ENCODE measurements around the gene APP.

APP gene

DNA sequence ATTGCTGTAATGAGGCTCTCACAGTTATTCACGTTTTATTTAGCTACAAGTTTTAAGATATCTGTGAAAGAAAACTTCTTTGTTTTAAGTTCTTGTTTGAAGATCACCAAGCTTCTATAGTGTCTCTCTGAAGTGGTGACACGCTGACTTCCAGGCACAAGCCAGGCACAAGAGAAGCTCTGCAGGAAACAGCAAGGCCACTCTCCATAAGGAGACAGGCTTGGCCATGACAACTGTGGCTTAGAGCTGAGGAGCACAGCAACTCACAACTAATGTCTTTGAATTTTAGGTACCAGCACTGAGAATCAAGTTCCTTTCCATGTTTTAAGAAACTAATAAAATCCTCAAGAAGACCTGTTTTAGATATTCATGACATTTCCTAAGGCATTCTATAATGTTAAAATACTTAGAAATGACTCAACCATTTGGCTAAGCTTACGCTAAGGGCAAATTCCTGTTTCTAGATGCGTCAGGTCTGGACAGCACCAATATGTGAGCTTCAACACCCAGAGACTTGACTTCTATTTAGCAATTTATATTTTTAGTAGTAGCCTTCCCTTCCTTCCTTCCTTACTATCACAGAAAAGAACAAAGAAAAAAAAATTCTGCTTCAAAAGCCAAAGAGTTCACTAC lies 40.2 kb downstream of the APP start:
- DNase-seq (ENCODE audit: insufficient read length, low spot score), result no peak
- no peak for FAIRE-seq

DNA sequence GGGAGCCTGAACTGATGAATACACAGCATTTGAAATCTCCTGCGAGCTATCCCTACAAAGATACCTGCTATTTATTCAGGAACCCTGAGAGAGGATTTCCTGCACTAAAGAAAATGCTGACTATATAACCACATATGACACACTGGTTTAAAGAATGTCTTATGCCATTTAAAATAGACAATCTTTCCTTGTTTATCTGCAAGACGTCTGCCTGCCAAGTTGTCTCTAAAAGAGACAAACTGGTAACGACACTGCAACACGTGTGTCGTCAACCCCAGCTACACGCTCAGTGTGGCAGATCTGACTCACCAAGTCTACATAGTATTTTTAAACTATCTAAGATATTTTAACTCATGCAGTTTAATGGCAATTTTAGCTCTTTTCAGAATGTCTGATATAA lies 42.7 kb downstream of the APP start:
- DNase-seq (ENCODE audit: insufficient read length, low spot score), result no peak
- no peak for FAIRE-seq

DNA sequence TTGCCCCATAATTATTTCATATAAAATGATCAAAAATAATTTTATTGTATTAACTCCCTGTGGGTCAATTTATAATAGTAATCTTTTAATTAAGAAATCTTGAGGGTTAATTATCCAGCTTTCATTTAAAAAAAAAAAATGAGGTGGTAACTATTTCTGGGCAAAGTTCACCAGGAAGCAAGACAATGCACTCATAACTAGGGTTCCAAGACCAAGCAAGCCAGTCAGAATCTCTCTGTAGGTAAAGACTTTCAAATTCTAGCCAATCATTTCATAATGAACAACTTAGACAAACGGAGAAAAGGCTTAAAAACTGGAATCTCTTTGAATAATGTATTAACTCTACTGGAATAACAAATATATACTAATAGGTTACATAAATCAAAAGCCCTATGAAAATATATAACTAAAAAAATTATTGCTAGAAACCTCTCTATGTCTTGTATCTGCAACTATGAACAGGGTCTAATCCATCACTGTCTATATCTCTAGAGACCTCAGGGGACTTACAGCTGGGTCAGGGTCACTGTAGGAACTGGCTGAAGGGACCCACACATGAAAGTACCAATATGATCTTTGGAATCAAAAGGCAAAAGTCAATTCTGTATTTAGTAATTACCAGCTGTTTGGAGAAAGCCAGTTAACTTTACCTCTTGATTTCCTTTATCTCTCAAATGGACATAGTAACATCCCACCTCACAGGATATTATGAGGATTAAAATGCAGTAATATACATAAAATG lies 43.3 kb downstream of the APP start:
- FAIRE-seq (no peak), DNase-seq (ENCODE audit: insufficient read length, low spot score) (no peak)

DNA sequence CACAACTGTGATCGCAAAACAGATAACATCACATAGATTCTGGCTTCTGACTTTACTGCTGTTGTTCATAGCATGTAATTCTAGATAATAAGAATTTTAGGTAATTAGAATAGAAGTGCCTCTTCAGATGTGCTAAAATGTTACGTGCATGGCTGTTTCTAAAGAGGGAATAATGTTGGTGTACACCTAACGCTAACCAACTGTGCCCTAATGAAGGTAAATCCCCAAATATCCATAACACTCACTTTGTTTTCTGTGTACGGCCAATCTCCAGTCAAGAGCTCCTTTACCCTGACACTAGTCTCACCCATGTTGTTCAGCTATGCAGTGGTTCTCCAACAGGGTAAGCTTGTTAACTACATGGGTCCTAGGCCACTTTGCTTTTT lies 44.4 kb downstream of the APP start:
- no peak for FAIRE-seq

DNA sequence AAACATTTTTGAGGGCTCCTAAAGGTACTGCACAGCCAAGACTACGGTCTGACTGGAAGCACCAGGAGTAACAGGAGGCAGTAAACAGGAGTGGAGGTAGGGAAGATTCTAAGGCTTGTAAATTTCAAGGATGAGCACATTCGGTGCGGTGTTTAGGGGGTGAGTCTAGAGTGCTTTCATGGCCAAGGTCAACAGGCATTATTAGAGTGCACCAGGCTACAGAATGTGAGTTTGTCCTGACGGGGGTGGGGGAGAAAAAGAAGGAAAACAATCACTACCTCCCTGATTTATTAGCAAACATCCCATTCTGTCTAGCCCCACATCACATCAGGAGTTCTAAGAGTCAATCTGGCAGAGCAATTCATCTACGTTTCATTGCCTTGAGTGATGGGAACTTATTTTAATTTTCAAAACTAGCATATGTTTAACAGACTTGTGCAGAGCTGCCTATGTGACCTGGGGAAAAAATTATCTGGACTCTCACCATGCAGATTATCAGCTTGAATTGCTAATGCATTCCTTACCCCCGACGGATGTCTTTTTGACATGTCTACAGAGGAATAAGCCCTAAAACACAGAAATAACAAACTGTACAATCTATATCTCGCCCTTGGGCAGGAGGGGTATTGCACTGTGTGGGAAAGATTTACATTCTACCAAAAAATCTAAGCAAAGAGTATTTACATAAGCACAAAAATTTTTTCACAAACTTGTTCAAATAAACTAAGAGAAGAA lies 45.0 kb downstream of the APP start:
- no peak for FAIRE-seq
- DNase-seq (ENCODE audit: insufficient read length, low spot score), result no peak

More for the DNA sequence above, 44.4 kb downstream of the APP start:
- no peak for DNase-seq (ENCODE audit: insufficient read length, low spot score)

DNA sequence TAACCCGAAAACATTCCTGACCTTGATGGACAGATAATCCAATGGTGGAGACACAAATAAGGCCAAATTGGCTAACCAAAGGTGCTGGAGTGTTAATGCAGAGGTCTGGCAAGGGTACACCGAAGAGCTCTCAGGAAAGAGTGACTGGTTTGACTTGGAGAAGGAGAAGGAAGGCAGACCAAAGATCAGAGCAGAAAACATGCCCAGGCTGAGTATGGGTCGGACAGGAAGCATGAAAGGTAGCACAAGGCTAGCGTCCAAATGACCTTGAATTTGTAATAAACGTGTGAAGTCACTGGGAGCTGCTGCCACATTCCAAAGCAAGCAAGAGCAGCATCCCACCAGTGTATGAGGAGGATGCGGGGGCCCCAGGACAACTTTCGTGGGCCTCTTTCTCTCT lies 45.7 kb downstream of the APP start:
- DNase-seq (ENCODE audit: insufficient read length, low spot score) (no peak), FAIRE-seq (no peak)

DNA sequence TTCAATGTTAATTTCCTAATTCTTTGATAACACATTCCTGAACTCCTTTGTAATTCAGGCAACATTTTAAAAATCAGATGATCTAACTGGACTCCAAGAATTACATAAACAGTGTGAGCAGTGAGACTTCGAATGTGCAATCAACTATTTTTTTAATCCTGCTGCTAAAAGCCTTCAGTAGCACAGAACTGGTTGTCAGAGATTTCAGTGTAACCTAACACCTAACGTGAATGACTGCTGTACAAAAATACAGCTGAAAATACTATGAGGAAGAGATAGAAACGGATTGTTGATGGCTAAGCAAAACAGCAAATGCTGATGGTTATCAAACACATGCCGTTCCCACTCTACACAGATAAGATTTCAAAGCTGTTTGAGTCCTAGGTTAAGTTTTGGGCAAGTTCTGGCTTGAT lies 46.1 kb downstream of the APP start:
- no peak for DNase-seq (ENCODE audit: insufficient read length, low spot score)
- no peak for FAIRE-seq

DNA sequence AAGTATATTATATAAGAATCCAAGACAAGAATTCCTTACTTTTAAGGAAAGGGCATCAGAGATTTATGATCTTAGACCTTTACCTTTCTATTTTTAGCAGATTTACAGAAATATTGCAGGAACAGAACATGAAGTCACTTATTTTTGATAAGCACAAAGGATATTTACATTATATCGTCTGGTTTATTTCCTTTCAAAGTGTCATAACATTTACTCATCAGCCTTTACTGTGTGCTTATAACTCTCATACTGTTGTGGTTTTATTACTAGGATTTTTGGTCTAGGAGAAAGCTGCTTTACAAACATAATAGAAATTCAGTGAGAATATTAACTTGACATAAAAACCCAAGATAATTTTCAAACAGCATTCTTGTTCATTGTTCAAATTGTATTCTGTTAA lies 47.6 kb downstream of the APP start:
- FAIRE-seq, result no peak
- no peak for DNase-seq (ENCODE audit: insufficient read length, low spot score)

DNA sequence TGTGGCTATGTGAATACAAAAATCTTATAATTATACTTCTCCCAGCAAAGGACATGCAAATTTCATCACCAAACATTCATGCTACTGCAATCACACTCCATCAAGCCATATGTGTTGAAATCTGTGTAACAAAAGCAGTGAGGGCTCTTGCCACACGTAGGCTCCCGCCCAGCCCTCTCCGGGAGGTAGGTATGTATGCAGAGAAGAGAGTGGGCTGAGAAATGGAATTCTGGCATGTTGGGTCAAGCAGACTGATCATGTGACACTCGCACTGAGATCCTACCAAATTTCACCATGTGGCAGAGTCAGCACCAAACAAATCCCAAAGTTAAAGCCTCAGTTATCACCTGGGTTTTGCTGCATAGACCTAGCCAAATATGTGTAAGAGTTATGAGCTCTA lies 49.7 kb downstream of the APP start:
- no peak for FAIRE-seq
- DNase-seq (ENCODE audit: insufficient read length, low spot score), result no peak

DNA sequence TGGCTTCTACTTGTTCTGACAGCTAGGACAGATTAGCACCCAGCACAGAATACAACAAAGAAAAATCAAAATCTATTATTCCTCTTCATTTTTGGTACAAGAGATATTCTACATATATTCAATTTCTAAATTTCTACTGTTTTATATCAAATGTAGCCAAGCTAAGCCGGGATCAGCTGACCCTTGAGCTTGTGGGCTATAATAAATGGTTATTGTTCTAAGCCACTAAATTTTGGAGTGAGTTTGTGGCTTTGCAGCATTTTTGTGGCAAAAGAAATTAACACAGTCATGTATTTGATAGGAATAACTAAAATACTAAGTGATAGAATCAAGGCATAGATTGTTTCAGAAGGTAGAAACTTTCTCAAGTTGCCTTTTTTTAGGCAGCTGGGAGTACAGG lies 50.7 kb downstream of the APP start:
- FAIRE-seq, result no peak

DNA sequence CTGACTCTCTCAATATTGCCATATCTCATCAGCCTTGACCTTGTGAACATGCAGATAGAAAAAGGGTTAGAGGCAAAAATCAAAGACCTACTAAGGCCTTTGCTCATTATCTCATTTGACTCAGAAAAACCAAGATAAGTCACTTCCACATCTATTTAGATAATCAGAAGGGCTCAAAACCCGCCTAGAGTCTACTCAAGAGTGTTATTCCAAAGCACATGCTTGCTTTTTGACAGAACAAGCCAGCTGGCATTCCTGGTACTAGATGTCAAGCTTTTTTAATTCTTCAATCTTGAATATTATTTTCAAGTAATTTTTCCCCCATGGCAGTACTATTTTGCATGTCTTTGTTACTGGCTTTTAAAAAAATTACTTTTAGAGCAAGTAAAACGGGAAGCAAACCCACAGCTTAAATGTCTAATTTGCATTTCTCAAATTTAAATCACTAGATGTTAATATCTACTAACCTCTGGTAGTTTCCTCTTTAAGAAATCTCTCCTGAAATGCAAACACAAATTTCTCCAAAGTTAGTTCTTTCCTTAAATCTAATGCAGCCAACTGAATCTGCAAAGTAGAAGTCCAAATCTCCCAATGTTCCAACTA lies 51.5 kb downstream of the APP start:
- DNase-seq (ENCODE audit: insufficient read length, low spot score) (no peak), FAIRE-seq (no peak)

More for the DNA sequence above, 50.7 kb downstream of the APP start:
- no peak for DNase-seq (ENCODE audit: insufficient read length, low spot score)

DNA sequence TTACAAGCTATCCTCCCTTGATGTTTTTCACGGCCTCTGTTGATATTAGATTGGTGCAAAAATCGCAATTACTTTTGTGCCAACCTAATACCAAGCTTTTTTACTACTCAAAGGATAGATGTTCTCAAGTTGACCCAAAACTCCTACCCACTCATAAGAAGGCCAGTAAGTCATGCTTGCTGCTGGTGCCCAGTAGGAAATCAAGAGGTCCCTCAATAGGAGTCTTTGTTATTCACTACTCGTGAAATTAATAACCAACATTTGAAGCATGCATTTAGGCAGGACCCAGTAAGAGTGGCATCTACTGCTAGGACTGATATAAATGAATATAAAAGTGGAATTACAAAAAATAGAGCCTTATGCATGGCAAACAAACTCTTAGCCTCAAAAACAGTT lies 52.6 kb downstream of the APP start:
- DNase-seq (ENCODE audit: insufficient read length, low spot score) (no peak), FAIRE-seq (no peak)

DNA sequence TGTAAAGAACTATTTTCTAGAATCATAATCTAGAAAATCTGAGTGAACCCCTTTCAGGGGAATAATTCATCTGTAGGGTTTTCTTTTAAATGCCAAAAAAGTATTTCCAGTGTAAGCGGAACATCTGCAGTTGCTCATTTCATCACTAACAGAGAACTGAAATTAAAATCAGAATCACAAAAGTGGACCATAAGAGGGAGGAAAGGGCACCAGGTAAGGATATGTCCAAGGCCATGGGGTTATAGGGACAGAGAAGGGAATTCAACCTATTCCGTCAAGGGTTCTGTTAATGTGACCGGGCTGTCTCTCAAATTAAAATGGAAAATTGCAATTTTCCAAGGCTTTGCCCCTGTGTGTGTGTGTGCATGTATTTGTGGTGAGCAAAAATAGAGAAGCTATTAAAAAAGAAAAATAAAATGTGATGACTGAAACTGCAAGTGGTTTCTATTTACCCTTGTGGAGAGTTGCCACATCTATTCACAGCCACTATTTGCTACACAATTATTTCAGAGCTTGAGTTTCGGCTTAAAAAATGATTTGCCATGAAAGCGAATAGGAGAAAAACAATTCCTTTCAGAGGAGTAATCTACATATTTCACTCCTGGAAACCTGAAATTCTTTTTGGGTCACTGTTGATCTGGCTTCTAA lies 53.1 kb downstream of the APP start:
- DNase-seq (ENCODE audit: insufficient read length, low spot score) (no peak), FAIRE-seq (no peak)

DNA sequence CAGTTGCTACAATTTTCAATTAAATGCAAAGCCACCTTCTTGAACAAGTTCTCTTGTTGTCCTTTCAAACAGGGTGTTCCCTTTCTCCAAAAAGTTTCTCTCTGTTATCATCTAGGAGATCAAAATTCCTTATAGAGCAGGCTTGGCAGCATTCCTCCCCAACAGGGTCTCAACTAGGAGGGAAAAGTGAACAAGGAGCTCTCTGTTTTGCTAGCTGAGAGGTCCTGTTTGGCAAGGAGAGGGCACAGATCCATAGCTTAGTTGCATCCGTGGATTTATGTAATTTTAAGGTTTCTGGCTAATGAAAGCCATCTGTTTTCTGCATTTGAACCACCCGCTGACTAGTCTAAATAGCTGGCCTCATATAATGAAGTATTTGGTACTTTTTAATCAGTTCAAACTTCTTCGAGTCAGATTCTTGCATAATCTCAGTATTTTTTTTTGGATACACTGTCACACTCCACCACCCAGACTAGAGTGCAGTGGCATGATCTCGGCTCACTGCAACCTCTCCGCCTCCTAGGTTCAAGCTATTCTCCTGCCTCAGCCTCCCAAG lies 54.0 kb downstream of the APP start:
- no peak for DNase-seq (ENCODE audit: insufficient read length, low spot score)
- no peak for FAIRE-seq

DNA sequence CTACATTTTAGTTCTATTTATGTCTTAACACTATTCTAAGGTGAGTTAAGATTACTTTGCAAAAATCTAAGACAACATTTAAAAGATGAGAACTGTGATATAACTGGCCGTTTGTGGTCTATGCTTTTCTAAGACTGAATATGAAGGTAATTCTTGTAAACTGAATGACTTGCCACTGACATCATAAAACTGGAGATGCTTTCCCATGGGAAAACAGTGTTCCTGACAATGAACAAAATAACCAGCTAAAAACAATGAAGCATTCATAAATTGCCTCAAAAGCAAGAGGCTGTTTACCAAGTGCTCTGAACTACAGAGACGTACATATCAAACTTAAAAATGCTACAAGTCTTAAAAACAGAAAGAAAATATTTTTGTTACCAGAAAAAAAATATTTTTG lies 54.7 kb downstream of the APP start:
- DNase-seq (ENCODE audit: insufficient read length, low spot score) (no peak), FAIRE-seq (peak; percentile 68)

DNA sequence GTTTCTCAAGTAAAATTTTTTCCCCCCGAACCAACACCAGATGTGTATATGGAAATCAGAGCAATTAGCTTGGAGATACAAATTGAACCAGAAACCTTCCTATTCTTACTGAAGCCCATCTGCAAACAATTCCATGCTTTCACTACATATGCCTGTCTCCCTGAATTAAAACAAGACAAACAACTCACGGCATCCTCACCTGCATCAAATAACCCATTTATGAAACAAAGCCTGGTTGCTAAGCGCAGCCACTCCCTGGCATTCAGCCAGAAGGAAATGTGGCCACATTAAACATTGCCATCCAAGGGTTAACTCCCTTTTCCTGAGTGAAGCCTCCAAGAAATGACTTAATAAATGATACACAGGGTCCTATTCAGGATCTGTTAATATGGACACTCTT lies 55.3 kb downstream of the APP start:
- no peak for DNase-seq (ENCODE audit: insufficient read length, low spot score)

DNA sequence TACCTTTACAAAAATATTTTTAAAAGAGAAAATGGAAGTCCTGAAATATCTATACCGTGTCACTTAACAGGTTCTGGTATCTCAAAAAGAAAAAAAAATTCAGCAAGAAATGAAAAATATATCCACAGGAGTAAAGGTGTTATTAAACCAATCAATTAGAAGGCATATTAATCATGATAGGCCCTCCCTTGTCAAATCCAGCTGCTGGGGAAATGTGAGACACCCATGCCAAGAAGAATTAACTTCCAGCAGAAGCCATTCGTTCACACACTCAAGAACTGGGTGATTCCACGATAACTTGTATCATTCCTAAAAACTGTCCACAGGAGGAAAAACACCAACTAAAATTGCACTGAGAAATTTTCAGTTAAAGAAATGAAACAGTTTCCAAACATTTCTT lies 57.6 kb downstream of the APP start:
- FAIRE-seq (no peak), DNase-seq (ENCODE audit: insufficient read length, low spot score) (no peak)

More for the DNA sequence above, 55.3 kb downstream of the APP start:
- FAIRE-seq, result no peak

DNA sequence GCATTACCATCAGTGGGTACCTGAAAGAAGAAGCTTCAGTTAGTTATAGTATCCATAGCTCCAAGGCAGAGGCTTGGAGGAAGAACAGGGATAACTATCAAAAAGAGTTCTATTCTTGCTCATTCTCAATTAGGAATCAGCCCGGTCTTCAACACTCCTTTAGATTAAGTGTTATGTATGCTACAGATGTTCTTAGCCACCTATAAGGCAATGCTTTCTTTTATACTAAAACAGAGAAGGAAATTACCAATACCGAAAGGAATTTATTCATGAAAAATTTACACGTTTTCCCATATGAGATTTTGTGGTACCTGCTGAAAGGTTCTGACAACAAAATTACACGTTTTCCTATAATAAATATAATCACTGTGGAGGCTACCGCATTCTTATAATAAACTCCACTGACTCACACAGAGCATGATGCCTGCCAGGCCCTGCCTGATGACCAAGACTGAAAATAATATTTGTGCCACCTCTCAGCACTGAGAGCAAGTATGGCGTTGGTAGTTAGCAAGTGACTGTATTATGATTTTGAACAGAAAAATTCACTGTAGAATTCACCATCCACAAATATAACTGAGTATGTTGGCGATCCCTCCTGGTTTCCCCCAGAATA lies 58.3 kb downstream of the APP start:
- DNase-seq (ENCODE audit: insufficient read length, low spot score) (no peak), FAIRE-seq (no peak)

DNA sequence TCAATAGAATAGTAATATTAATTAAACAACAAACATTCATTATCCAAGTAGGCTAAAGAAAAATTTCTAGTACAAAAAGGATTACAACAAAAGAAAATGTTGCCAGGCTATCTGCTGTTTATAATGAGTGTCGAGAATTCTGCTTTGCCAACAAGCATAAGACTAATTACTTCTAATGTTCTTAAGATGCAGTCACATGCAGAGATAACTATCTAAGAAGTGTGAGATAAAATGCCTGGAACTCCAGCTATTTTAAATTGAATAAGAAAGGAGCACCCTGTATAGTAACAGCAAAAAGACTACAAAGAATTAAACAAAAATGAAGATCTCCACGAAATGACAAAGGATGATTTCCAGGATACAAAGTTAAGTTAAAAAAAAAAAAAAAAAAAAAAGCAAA lies 59.9 kb downstream of the APP start:
- no peak for FAIRE-seq
- no peak for DNase-seq (ENCODE audit: insufficient read length, low spot score)

DNA sequence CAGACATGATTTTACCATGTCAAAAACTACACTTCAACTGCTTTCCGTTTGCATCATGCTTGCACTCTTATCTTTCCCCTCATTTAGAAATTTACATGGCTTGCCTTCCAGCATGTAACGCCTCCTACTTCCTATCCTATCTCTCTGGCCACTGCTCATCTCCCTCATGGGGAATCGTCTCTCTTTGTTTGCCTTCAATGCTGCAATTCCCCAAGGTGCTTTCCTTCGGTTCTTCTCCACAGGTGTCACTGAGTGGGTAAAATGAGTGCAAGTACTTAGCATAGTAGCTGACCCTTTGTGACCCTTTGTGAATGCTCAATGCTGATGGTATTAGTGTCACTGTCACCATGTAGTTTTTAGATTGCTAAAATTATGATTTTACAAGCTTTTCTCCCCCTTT lies 63.1 kb downstream of the APP start:
- no peak for DNase-seq (ENCODE audit: insufficient read length, low spot score)
- no peak for FAIRE-seq
